Tibial nerve (tissue), 3 donors: ENCODE measurements around the gene ELL.

ENCODE experiments used
- CTCF ChIP-seq, 5 experiments: fragments of 200-600 bp in 3 of 5; fragments of 450-650 bp in 2 of 5; sonication (generic) in 3 of 5; IDR thresholded peaks; one replicate each; pipeline ENCODE4 v1.5.1; 2016 to 2019; ENCODE audit warnings: antibody characterized with exemption in 5 of 5, mild to moderate bottlenecking in 3 of 5, moderate library complexity in 2 of 5
- POLR2A ChIP-seq, 2 donors: fragments of 450-650 bp; IDR thresholded peaks; one replicate each; pipeline ENCODE4 v1.6.1; 2017; ENCODE audit warnings: antibody characterized with exemption in 2 of 2, mild to moderate bottlenecking in 2 of 2, moderate library complexity in 2 of 2

DNA sequence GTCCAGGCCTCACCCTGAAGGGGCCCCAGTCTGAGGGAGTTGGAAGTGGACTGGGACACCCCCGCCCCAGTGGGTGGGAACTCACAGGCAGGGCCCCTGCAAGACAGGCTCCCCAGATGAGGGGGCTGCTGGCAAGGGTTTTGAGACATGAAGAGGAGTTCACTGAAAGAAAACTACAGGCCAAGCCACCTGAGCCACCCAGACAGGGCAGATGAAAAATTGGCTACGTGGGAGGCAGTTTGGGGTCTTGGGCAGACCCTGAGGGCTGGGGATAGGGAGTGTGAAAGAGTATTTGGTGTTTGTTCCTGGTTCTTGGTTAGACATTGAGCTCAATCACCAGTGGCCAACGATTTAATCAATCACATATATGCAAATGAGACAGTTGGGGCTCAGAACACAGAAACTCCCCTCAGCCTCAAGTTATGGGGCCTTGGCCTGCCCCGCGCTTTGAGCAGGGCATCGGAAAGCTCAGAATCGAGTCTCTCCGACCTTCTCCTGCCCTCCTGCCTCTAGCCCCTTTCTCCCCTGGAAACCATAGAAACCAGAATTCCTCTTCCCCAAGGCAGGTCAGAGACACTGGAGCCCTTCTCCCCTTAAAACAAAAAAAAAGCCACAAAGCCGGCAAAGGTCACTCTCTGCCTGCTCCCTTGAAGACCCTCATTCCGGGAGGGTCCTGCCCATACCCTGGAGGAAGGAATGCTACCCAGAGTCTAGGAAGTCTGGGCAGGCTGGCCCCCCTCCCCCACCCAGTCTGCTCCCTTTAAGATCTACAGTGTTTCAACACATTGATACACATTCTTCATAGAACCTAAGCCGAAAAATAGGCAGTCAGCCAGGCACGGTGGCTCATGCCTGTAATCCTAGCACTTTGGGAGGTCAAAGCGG is 82.6 kb downstream of the ELL start:
- TF ChIP-seq POLR2A (IDR thresholded peaks at IDR 0.05) (no peak), CTCF (IDR thresholded peaks at IDR 0.05) (no peak)
